Panc1 (cell line): ENCODE measurements around the gene TTC16. TPM values are rescaled to one million over a fixed set of nuclear protein-coding genes. Genes with fewer than 3 reads are reported as not detected.

Experiments
- ATAC-seq: fragments of 200-7000 bp; cut with Tn5 transposase; 2 replicates; pipeline ENCODE4 v1.9.1; 2020; ENCODE audit warnings: mild to moderate bottlenecking, moderate library complexity
- BruUV-seq: library from RNA; stranded (reverse); fragments of 400-500 nt; replicated peaks from 2 replicates; lab custom pipeline; 2021; lab: Mats Ljungman, UMichigan
- CTCF ChIA-PET: fragments of 300-600 bp; sonication (Branson Sonifier 250); formaldehyde crosslinking; loops from one replicate; lab custom pipeline; 2022; ENCODE audit warnings: antibody characterized with exemption; lab: Charles Lee
- POLR2A ChIA-PET: fragments of 300-600 bp; sonication (Branson Sonifier 250); formaldehyde crosslinking; loops from one replicate; lab custom pipeline; 2022; ENCODE audit warnings: antibody characterized with exemption; lab: Charles Lee
- DNase-seq: peaks from one replicate; pipeline ENCODE4 v3.0.0-alpha.2; 2010; ENCODE audit warnings: low read depth, low spot score
- H3K27ac ChIP-seq: 2 replicates; pipeline ENCODE4 v1.5.1; 2011; ENCODE audit warnings: mild to moderate bottlenecking, low read length, inconsistent platforms
- H3K27me3 ChIP-seq: fragments of 200-500 bp; sonication (Bioruptor generic); 2 replicates; pipeline ENCODE4 v1.6.0; 2014; ENCODE audit warnings: low read length, inconsistent platforms; ENCODE audit not compliant: control insufficient read depth, insufficient read depth
- H3K36me3 ChIP-seq: fragments of 200-500 bp; sonication (Bioruptor generic); 2 replicates; pipeline ENCODE4 v1.5.1; 2014; ENCODE audit warnings: inconsistent platforms, mild to moderate bottlenecking, low read length, moderate library complexity; ENCODE audit not compliant: control insufficient read depth, insufficient read depth
- H3K4me1 ChIP-seq: 2 replicates; pipeline ENCODE4 v1.5.1; 2011; ENCODE audit warnings: inconsistent platforms, mild to moderate bottlenecking, low read length, moderate library complexity; ENCODE audit not compliant: control insufficient read depth, insufficient read depth
- H3K4me3 ChIP-seq, 2 experiments: 2 replicates each; pipeline ENCODE4 v1.5.1; 2011 to 2012; ENCODE audit warnings: low read depth in 2 of 2, low read length in 2 of 2, mild to moderate bottlenecking in 2 of 2, inconsistent platforms in 1 of 2, moderate library complexity in 1 of 2
- H3K9me3 ChIP-seq: fragments of 200-500 bp; sonication (Bioruptor generic); 2 replicates; pipeline ENCODE4 v1.5.1; 2014; ENCODE audit warnings: low read depth, mild to moderate bottlenecking, inconsistent platforms, low read length, moderate library complexity; ENCODE audit not compliant: control insufficient read depth, insufficient read depth
- POLR2AphosphoS5 ChIP-seq: IDR thresholded peaks from 2 replicates; pipeline ENCODE4 v1.6.1; 2012; ENCODE audit warnings: mild to moderate bottlenecking, low read depth, low read length, moderate library complexity
- SIN3A ChIP-seq: IDR thresholded peaks from 2 replicates; pipeline ENCODE4 v1.6.1; 2012; ENCODE audit warnings: low read depth, mild to moderate bottlenecking, low read length, moderate library complexity, borderline replicate concordance; ENCODE audit not compliant: insufficient read depth
- TCF7L2 ChIP-seq: IDR thresholded peaks from 2 replicates; pipeline ENCODE4 v1.6.1; 2011; ENCODE audit warnings: mild to moderate bottlenecking, low read depth, low read length, inconsistent platforms
- in situ Hi-C: cut with HindIII; loops from 2 replicates; pipeline ENCODE4 v1.10.0; 2016; ENCODE audit warnings: low sequenced_read_pairs, low pct_unique_long_range_greater_than_20kb
- intact Hi-C: fragments of 100-400 bp; cut with micrococcal nuclease; formaldehyde crosslinking; loops from one replicate; pipeline ENCODE4 v1.10.0; 2022; ENCODE audit not compliant: unreplicated experiment
- total RNA-seq: library from RNA; stranded (reverse); gene quantifications from one replicate; pipeline ENCODE4 v1.2.1, GENCODE V29; 2021; ENCODE audit not compliant: unreplicated experiment
- TF ChIP-seq, protein P1 (sequence below): fragments of 450-650 bp; IDR thresholded peaks from 2 replicates; pipeline ENCODE4 v1.5.1; 2017; ENCODE audit warnings: mild to moderate bottlenecking
- TF ChIP-seq, protein P2 (sequence below), 2 experiments: IDR thresholded peaks; 2 replicates each; pipeline ENCODE4 v1.6.1; 2011 to 2012; ENCODE audit warnings: low read depth in 2 of 2, control low read depth in 1 of 2, low read length in 1 of 2, mild to moderate bottlenecking in 1 of 2, moderate library complexity in 1 of 2; ENCODE audit not compliant: insufficient read depth in 1 of 2

TTC16 gene
- total RNA-seq, 1 experiment from 2014 or later: 0.05 TPM

DNA sequence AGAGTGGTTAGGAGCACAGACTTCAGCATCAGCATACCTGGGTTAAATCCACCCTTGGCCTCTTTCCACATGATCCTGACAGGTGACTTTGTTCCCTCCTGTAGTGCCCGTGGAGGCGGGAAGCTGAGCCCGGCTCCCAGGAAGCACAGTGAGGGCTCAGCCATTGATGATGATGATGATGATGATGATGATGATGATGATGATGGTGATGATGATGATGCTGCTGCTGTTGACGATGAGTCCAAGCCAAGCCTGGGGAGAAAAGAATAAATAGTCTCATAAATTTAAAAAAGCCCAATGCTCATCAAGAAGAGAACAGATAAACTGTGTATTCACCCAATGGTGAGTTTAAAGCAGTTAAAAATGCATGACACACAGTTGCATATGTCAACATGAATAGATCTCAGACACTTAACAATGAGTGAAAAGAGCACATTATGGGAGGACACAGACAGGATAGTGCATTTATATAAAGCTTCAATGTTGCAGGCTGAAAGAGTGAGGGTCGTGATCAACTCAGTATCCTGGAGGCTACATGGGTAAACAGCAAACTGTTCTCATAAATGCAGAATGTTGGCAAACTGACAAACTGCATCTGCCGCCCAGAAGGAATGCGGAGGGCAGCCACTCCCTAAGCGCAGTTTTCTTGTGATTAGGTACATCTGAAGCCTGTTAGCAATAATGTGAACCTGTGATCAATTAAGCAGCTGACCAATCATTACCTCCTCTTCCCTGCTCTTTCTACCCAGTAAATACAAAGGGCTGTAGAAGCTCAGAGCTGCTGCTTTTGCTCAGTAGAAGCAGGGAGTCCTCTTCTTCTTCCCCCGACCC, 20.8 kb upstream of the TTC16 start:
- Histone ChIP-seq H3K27ac (no peak overlapping the region), H3K4me1 (no peaks in the 10 kb centered on the region), H3K36me3 (no peaks in the 10 kb centered on the region), H3K4me3 (no peak overlapping the region), H3K27me3 (no peaks in the 10 kb centered on the region), H3K9me3 (no peaks in the 10 kb centered on the region)
- TF ChIP-seq SIN3A (no peak), POLR2AphosphoS5 (no peak)
- TF ChIP-seq, protein P1, sequence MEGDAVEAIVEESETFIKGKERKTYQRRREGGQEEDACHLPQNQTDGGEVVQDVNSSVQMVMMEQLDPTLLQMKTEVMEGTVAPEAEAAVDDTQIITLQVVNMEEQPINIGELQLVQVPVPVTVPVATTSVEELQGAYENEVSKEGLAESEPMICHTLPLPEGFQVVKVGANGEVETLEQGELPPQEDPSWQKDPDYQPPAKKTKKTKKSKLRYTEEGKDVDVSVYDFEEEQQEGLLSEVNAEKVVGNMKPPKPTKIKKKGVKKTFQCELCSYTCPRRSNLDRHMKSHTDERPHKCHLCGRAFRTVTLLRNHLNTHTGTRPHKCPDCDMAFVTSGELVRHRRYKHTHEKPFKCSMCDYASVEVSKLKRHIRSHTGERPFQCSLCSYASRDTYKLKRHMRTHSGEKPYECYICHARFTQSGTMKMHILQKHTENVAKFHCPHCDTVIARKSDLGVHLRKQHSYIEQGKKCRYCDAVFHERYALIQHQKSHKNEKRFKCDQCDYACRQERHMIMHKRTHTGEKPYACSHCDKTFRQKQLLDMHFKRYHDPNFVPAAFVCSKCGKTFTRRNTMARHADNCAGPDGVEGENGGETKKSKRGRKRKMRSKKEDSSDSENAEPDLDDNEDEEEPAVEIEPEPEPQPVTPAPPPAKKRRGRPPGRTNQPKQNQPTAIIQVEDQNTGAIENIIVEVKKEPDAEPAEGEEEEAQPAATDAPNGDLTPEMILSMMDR: no peak
- intact Hi-C loops: no loop called here
- DNase-seq: no peak
- ATAC-seq: no peak
- BruUV-seq: no TSS peak
- ChIA-PET POLR2A (interaction anchor here (0.6 kb wide), 1 partner anchor 133 kb away, joined by 3 read pairs; no protein-coding TSS in a partner anchor), CTCF (no interaction called here)
- in situ Hi-C loops: no loop called here

DNA sequence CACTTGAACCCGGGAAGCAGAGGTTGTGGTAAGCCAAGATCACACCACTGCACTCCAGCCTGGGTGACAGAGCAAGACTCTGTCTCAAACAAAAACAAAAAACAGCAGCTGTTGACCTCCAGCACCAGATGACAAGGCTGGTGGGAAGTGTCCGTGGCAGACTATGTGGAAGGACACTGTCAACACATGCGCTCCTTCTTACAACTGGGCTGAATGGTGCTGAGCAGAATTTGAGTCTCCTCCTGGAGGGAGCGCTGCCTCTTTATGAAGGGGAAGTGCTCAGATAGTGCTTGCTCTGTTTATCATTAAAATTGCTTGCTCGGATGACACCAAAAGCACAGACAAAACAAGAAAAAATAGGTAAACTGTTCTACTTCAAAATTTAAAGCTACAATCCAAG, 18.3 kb upstream of the TTC16 start:
- H3K4me3 ChIP-seq: no peak overlapping the region
- ChIA-PET POLR2A (no interaction called here), CTCF (no interaction called here)
- in situ Hi-C loops: no loop called here
- no peaks in the 10 kb centered on the region for H3K9me3 ChIP-seq
- no peak for DNase-seq
- H3K27ac ChIP-seq: no peak overlapping the region
- intact Hi-C loops: no loop called here
- H3K27me3 ChIP-seq: no peaks in the 10 kb centered on the region
- no peak for TF ChIP-seq SIN3A
- TF ChIP-seq, protein P1: no peak
- TF ChIP-seq, protein P2, sequence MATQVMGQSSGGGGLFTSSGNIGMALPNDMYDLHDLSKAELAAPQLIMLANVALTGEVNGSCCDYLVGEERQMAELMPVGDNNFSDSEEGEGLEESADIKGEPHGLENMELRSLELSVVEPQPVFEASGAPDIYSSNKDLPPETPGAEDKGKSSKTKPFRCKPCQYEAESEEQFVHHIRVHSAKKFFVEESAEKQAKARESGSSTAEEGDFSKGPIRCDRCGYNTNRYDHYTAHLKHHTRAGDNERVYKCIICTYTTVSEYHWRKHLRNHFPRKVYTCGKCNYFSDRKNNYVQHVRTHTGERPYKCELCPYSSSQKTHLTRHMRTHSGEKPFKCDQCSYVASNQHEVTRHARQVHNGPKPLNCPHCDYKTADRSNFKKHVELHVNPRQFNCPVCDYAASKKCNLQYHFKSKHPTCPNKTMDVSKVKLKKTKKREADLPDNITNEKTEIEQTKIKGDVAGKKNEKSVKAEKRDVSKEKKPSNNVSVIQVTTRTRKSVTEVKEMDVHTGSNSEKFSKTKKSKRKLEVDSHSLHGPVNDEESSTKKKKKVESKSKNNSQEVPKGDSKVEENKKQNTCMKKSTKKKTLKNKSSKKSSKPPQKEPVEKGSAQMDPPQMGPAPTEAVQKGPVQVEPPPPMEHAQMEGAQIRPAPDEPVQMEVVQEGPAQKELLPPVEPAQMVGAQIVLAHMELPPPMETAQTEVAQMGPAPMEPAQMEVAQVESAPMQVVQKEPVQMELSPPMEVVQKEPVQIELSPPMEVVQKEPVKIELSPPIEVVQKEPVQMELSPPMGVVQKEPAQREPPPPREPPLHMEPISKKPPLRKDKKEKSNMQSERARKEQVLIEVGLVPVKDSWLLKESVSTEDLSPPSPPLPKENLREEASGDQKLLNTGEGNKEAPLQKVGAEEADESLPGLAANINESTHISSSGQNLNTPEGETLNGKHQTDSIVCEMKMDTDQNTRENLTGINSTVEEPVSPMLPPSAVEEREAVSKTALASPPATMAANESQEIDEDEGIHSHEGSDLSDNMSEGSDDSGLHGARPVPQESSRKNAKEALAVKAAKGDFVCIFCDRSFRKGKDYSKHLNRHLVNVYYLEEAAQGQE (IDR thresholded peaks at IDR 0.05; ENCODE audit: insufficient read depth in 1 of 2, low read depth in 2 of 2, low read length in 1 of 2): no peak
- no peak for TF ChIP-seq TCF7L2
- TF ChIP-seq POLR2AphosphoS5: no peak
- no peaks in the 10 kb centered on the region for H3K4me1 ChIP-seq
- ATAC-seq: no peak
- BruUV-seq: no TSS peak
- no peaks in the 10 kb centered on the region for H3K36me3 ChIP-seq
